ENCODE measurements around the gene THRB. TPM values are rescaled to one million over a fixed set of nuclear protein-coding genes. Genes with fewer than 3 reads are reported as not detected.

Gene THRB
- total RNA-seq, 1 donor from 2014 or later: 0.31 TPM

DNA sequence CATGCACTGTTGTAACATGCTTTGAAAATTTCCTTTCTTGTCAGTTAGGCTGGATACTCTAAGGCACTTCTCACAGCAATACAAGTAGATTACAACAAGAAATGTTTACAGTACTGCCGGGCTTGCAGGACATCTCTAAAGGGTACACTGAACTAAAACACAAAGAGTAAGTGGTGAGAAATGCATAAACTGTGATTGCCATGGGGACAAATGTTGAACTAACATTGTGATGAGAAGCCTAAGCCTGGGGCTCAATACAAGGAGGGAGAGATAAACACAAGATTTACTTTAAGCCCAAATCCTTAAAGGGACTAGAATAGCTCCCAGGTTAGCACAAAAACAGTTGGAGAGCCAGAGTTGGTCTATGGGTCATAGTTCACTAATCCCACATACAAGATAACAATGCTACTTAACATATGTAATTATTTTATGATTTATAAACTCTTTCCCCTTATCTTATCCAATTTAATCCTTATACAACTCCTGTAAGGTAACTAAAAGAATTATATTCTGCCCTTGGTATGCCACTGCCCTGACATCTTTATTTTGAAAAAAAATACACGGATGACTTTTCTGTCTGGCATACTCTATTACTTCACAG is 126.9 kb downstream of the THRB start:
- H3K4me3 Mint-ChIP-seq: no peak overlapping the region
- POLR2A ChIA-PET: no interaction called here
- no peak for ATAC-seq (ENCODE audit: low read depth)
- no peaks in the 10 kb centered on the region for H3K9me3 Mint-ChIP-seq
- H3K27me3 Mint-ChIP-seq: no peaks in the 10 kb centered on the region
- H3K36me3 Mint-ChIP-seq (ENCODE audit: low read depth): no peaks in the 10 kb centered on the region
- TF ChIP-seq, protein P1, sequence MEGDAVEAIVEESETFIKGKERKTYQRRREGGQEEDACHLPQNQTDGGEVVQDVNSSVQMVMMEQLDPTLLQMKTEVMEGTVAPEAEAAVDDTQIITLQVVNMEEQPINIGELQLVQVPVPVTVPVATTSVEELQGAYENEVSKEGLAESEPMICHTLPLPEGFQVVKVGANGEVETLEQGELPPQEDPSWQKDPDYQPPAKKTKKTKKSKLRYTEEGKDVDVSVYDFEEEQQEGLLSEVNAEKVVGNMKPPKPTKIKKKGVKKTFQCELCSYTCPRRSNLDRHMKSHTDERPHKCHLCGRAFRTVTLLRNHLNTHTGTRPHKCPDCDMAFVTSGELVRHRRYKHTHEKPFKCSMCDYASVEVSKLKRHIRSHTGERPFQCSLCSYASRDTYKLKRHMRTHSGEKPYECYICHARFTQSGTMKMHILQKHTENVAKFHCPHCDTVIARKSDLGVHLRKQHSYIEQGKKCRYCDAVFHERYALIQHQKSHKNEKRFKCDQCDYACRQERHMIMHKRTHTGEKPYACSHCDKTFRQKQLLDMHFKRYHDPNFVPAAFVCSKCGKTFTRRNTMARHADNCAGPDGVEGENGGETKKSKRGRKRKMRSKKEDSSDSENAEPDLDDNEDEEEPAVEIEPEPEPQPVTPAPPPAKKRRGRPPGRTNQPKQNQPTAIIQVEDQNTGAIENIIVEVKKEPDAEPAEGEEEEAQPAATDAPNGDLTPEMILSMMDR (IDR thresholded peaks at IDR 0.05): no peak
- DNase-seq: no peak
- intact Hi-C loops (cut with micrococcal nuclease): no loop called here
- H3K27ac Mint-ChIP-seq: no peak overlapping the region
- H3K4me1 Mint-ChIP-seq: no peaks in the 10 kb centered on the region
- CTCF ChIA-PET: no interaction called here

DNA sequence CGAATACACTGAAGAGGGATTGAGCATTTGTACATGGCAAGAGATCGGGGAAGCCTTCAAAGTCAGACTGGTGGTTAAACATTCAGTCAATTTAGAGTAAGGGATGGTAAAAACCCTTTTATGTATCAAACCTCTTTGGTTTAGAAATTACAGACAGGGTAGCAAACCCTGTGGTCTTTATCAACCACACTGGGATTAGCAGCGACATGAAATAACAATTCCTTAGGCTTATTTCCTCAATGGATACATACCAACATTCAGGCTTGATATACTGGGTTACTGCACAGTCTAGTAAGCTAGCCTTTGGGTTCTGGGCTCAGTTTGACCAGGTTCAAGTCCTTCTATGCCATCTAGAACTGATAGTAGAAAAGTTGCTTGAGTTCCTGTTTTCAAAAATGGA is 127.4 kb downstream of the THRB start:
- H3K27ac Mint-ChIP-seq: no peak overlapping the region
- CTCF ChIA-PET: no interaction called here
- H3K27me3 Mint-ChIP-seq: no peaks in the 10 kb centered on the region
- no peaks in the 10 kb centered on the region for H3K4me1 Mint-ChIP-seq
- H3K4me3 Mint-ChIP-seq: no peak overlapping the region
- TF ChIP-seq, protein P1 (IDR thresholded peaks at IDR 0.05): no peak
- ATAC-seq (ENCODE audit: low read depth) (no peak), DNase-seq (no peak)
- no peaks in the 10 kb centered on the region for H3K9me3 Mint-ChIP-seq
- intact Hi-C loops (cut with micrococcal nuclease): no loop called here
- POLR2A ChIA-PET: no interaction called here
- no peaks in the 10 kb centered on the region for H3K36me3 Mint-ChIP-seq (ENCODE audit: low read depth)

DNA sequence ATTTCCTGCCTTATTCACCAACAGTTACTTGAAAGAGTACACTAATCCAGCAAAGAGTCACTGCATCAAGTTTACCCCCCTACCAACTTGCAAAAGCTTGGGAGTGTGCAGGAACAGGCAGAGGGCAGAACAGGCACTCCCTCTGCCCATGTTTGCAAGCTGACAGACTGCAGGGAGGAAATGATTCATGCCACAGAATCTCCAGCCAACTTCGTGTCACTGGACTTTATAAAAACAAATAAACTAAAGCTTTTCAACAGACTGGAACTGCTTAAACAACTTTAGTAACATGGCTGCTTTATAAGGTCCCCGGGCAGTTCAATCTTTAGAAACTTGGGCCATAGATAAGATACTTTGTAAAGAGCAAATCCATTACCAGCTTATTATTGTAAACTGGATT is 129.5 kb downstream of the THRB start:
- Mint-ChIP-seq H3K27ac (no peak overlapping the region), H3K9me3 (no peaks in the 10 kb centered on the region), H3K4me3 (no peak overlapping the region), H3K36me3 (ENCODE audit: low read depth) (no peaks in the 10 kb centered on the region), H3K4me1 (no peaks in the 10 kb centered on the region), H3K27me3 (no peaks in the 10 kb centered on the region)
- ATAC-seq (ENCODE audit: low read depth) (no peak), DNase-seq (no peak)
- intact Hi-C loops (cut with micrococcal nuclease): no loop called here
- ChIA-PET POLR2A (no interaction called here), CTCF (no interaction called here)
- TF ChIP-seq, protein P1 (IDR thresholded peaks at IDR 0.05): no peak

DNA sequence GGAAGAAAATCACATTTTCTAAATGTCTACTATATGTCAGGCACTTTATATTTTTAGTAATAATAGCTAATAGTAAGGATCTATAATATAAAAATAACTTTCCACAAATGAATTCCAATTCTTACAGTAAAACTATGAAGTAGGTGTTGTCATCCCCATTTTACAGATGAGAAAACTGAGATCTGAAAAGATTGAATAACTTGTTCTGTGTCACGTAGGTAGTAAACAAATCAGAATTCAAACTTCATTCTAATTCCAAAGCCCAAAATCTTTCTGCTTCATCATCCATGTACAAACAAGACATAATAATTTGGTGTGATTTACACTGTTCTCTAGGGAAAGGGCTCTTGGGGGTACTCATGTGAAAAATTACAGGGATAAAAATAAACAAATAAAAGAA is 130.3 kb downstream of the THRB start:
- Mint-ChIP-seq H3K27me3 (no peaks in the 10 kb centered on the region), H3K9me3 (no peaks in the 10 kb centered on the region), H3K4me1 (no peaks in the 10 kb centered on the region), H3K36me3 (ENCODE audit: low read depth) (no peaks in the 10 kb centered on the region), H3K4me3 (no peak overlapping the region), H3K27ac (no peak overlapping the region)
- TF ChIP-seq, protein P1 (IDR thresholded peaks at IDR 0.05): no peak
- POLR2A ChIA-PET: no interaction called here
- intact Hi-C loops (cut with micrococcal nuclease): no loop called here
- no peak for ATAC-seq (ENCODE audit: low read depth)
- CTCF ChIA-PET: no interaction called here
- no peak for DNase-seq

- Mint-ChIP-seq H3K27ac (no peak overlapping the region), H3K4me3 (no peak overlapping the region), H3K27me3 (no peaks in the 10 kb centered on the region), H3K9me3 (no peaks in the 10 kb centered on the region), H3K36me3 (ENCODE audit: low read depth) (no peaks in the 10 kb centered on the region), H3K4me1 (no peaks in the 10 kb centered on the region)
- POLR2A ChIA-PET: no interaction called here
- intact Hi-C loops (cut with micrococcal nuclease): no loop called here
- CTCF ChIA-PET: no interaction called here
- DNase-seq (no peak), ATAC-seq (ENCODE audit: low read depth) (no peak)
- TF ChIP-seq, protein P1 (IDR thresholded peaks at IDR 0.05): no peak
These were observed 131.4 kb downstream of the THRB start for GRCh38 chr3:24363242-24363641.
